HepG2 (cell line): Measurements from ENCODE around the gene SIGMAR1.

Experiments
- BHLHE40 ChIP-seq: IDR thresholded peaks from 2 replicates; pipeline ENCODE4 v1.6.1; 2011; ENCODE audit warnings: low read length, improper control_type of control experiment
- CTCF ChIP-seq: sonication (generic); formaldehyde crosslinking; IDR thresholded peaks from 2 replicates; pipeline ENCODE4 v1.5.0; 2020; ENCODE audit warnings: mild to moderate bottlenecking, missing genetic modification reagents, moderate library complexity
- IRF9 ChIP-seq: sonication (generic); formaldehyde crosslinking; IDR thresholded peaks from 2 replicates; pipeline ENCODE4 v1.8.0; 2022; ENCODE audit warnings: missing genetic modification reagents, mild to moderate bottlenecking, borderline replicate concordance
- PHF5A ChIP-seq: IDR thresholded peaks from one replicate; pipeline ENCODE4 v1.6.1; 2018; ENCODE audit warnings: low read depth, missing genetic modification reagents; ENCODE audit not compliant: unreplicated experiment
- POLR2A ChIP-seq, 2 experiments: IDR thresholded peaks; 2 replicates each; pipeline ENCODE4 v1.6.1; 2011; ENCODE audit warnings: low read depth in 2 of 2, low read length in 2 of 2, mild to moderate bottlenecking in 1 of 2, moderate library complexity in 1 of 2; ENCODE audit not compliant: insufficient read depth in 1 of 2
- RAD21 ChIP-seq: fragments of 450-650 bp; formaldehyde crosslinking; IDR thresholded peaks from 2 replicates; pipeline ENCODE4 v1.5.0; 2020; ENCODE audit warnings: mild to moderate bottlenecking
- SMAD9 ChIP-seq: sonication (generic); formaldehyde crosslinking; IDR thresholded peaks from 2 replicates; pipeline ENCODE4 v1.5.1; 2020; ENCODE audit warnings: mild to moderate bottlenecking, missing genetic modification reagents
- ZFP1 ChIP-seq: IDR thresholded peaks from 2 replicates; pipeline ENCODE4 v1.6.1; 2016
- ZNF138 ChIP-seq: sonication (generic); formaldehyde crosslinking; IDR thresholded peaks from 2 replicates; pipeline ENCODE4 v1.5.0; 2020; ENCODE audit warnings: mild to moderate bottlenecking, low read depth, missing genetic modification reagents
- ZSCAN20 ChIP-seq: sonication (generic); formaldehyde crosslinking; IDR thresholded peaks from 2 replicates; pipeline ENCODE4 v1.4.0; 2020; ENCODE audit warnings: missing genetic modification reagents, mild to moderate bottlenecking, borderline replicate concordance

GRCh38 chr9:34650816-34651215 lies 13.2 kb upstream of the SIGMAR1 start:
- TF ChIP-seq BHLHE40: no peak
- no peak for TF ChIP-seq POLR2A (IDR thresholded peaks at IDR 0.05; ENCODE audit: insufficient read depth in 1 of 2, low read depth in 2 of 2, low read length in 2 of 2)
- no peak for TF ChIP-seq RAD21 (CRISPR knock-in tag)
- no peak for TF ChIP-seq ZSCAN20 (CRISPR knock-in tag)
- TF ChIP-seq SMAD9 (CRISPR knock-in tag): no peak
- TF ChIP-seq IRF9: no peak
- TF ChIP-seq PHF5A (CRISPR knock-in tag): no peak
- no peak for TF ChIP-seq ZFP1
- no peak for TF ChIP-seq CTCF (CRISPR knock-in tag)
- TF ChIP-seq ZNF138 (CRISPR knock-in tag): no peak
